ENCODE measurements around the gene CACTIN.
A peak's percentile ranks its signal among the peaks of the same experiment; 100 is the strongest.

The CACTIN gene

GRCh38 chr19:3609779-3610719, 16.5 kb downstream of the CACTIN start:
- no peak for DNase-seq (ENCODE audit: low read depth)

GRCh38 chr19:3608750-3609322, 17.8 kb downstream of the CACTIN start:
- DNase-seq (ENCODE audit: low read depth), result no peak

GRCh38 chr19:3608079-3608641, 18.4 kb downstream of the CACTIN start:
- no peak for DNase-seq (ENCODE audit: low read depth)

- no peak for DNase-seq (ENCODE audit: low read depth)
Observed at GRCh38 chr19:3607303-3608078, 19.1 kb downstream of the CACTIN start.

GRCh38 chr19:3606690-3607289, 19.8 kb downstream of the CACTIN start, which contains the start of gene TBXA2R:
TSS of gene TBXA2R (minus strand) at chr19:3606875. CDS start at chr19:3600634, 6,241 bp downstream.
- peak; percentile 64 for DNase-seq (ENCODE audit: low read depth)

- DNase-seq (ENCODE audit: low read depth), result peak; percentile 15
Observed at GRCh38 chr19:3606174-3606689, 20.4 kb downstream of the CACTIN start.

GRCh38 chr19:3605770-3606169, 20.8 kb downstream of the CACTIN start:
- no peak for DNase-seq (ENCODE audit: low read depth)

- DNase-seq (ENCODE audit: low read depth), result no peak
Observed at GRCh38 chr19:3605361-3605760, 21.2 kb downstream of the CACTIN start.

GRCh38 chr19:3604987-3605343, 21.6 kb downstream of the CACTIN start:
- DNase-seq (ENCODE audit: low read depth), result no peak

- no peak for DNase-seq (ENCODE audit: low read depth)
Observed at GRCh38 chr19:3604227-3604986, 22.2 kb downstream of the CACTIN start.

GRCh38 chr19:3603121-3603811, 23.3 kb downstream of the CACTIN start:
- DNase-seq (ENCODE audit: low read depth), result no peak

GRCh38 chr19:3601021-3601420, 25.6 kb downstream of the CACTIN start:
- no peak for DNase-seq (ENCODE audit: low read depth)

- no peak for DNase-seq (ENCODE audit: low read depth)
Observed at GRCh38 chr19:3599776-3600187, 26.8 kb downstream of the CACTIN start.

GRCh38 chr19:3595521-3596061, 31.0 kb downstream of the CACTIN start:
- DNase-seq (ENCODE audit: low read depth), result no peak

- DNase-seq (ENCODE audit: low read depth), result no peak
Observed at GRCh38 chr19:3593156-3593555, 33.4 kb downstream of the CACTIN start.

- no peak for DNase-seq (ENCODE audit: low read depth)
Observed at GRCh38 chr19:3591876-3592613, 34.5 kb downstream of the CACTIN start.

GRCh38 chr19:3590991-3591659, 35.5 kb downstream of the CACTIN start:
- DNase-seq (ENCODE audit: low read depth), result no peak

GRCh38 chr19:3589949-3590348, 36.6 kb downstream of the CACTIN start:
- no peak for DNase-seq (ENCODE audit: low read depth)

GRCh38 chr19:3589439-3589838, 37.2 kb downstream of the CACTIN start:
- no peak for DNase-seq (ENCODE audit: low read depth)
